HuH-7.5 (cell line): ENCODE measurements around the gene MAP2.
A peak's percentile ranks its signal among the peaks of the same experiment; 100 is the strongest.

Experiments used
- DNase-seq: peaks from one replicate; pipeline ENCODE4 v3.0.0; 2011; ENCODE audit warnings: low spot score

The MAP2 gene

GRCh38 chr2:209719034-209719433 lies 295.2 kb downstream of the MAP2 start:
- DNase-seq = no peak

GRCh38 chr2:209721497-209721896 lies 297.6 kb downstream of the MAP2 start:
- DNase-seq = no peak

GRCh38 chr2:209726311-209726710 lies 302.5 kb downstream of the MAP2 start:
- DNase-seq = no peak

GRCh38 chr2:209727077-209727476 lies 303.2 kb downstream of the MAP2 start:
- no peak for DNase-seq

GRCh38 chr2:209734805-209735204 lies 311.0 kb downstream of the MAP2 start:
- DNase-seq = no peak

- DNase-seq = no peak
Observed at GRCh38 chr2:209741953-209742352, 318.1 kb downstream of the MAP2 start.

GRCh38 chr2:209753020-209753419 lies 329.2 kb downstream of the MAP2 start:
- DNase-seq = no peak

- no peak for DNase-seq
Observed at GRCh38 chr2:209757163-209757562, 333.3 kb downstream of the MAP2 start.

GRCh38 chr2:209761566-209761965 lies 337.7 kb downstream of the MAP2 start:
- no peak for DNase-seq

- DNase-seq = no peak
Observed at GRCh38 chr2:209762563-209762962, 338.7 kb downstream of the MAP2 start.

GRCh38 chr2:209763106-209763505 lies 339.3 kb downstream of the MAP2 start:
- DNase-seq = no peak

- no peak for DNase-seq
Observed at GRCh38 chr2:209766613-209767012, 342.8 kb downstream of the MAP2 start.

GRCh38 chr2:209767316-209767715 lies 343.5 kb downstream of the MAP2 start:
- DNase-seq = no peak

GRCh38 chr2:209768557-209768956 lies 344.7 kb downstream of the MAP2 start:
- no peak for DNase-seq

GRCh38 chr2:209771474-209772289 lies 347.8 kb downstream of the MAP2 start, which contains the start of gene UNC80:
UNC80 (plus strand) TSS chr2:209771832; CDS start chr2:209772073, 241 bp downstream.
- peak; percentile 61 for DNase-seq

- no peak for DNase-seq
Observed at GRCh38 chr2:209772290-209772685, 348.4 kb downstream of the MAP2 start.

- peak; percentile 3 for DNase-seq
Observed at GRCh38 chr2:209773377-209773776, 349.5 kb downstream of the MAP2 start.
